ENCODE results near the gene CDC42EP4.

The CDC42EP4 gene

GRCh38 chr17:73234736-73235135, 77.1 kb downstream of the CDC42EP4 start:
- H3K4me3 ChIP-seq (ENCODE audit: low read length) = no peak overlapping the region
- no peak overlapping the region for H3K9ac ChIP-seq (ENCODE audit: low read length)
- no peak for DNase-seq
- no peaks in the 10 kb centered on the region for H3K9me2 ChIP-seq (replicated peaks; ENCODE audit: insufficient read depth, low read length)
- peaks cover 34% of the 10 kb centered on the region for H3K79me2 ChIP-seq (ENCODE audit: low read length)
- TF ChIP-seq EZH2 (optimal IDR thresholded peaks at IDR 0.05; ENCODE audit: low read depth, low read length) = no peak
- TF ChIP-seq EZH2phosphoT487 (IDR thresholded peaks at IDR 0.05; ENCODE audit: low read length) = no peak
- TF ChIP-seq CTCF (IDR thresholded peaks at IDR 0.05; ENCODE audit: low read length) = no peak
- no peaks in the 10 kb centered on the region for H4K20me1 ChIP-seq (ENCODE audit: insufficient read depth, low read length)
- H3K4me2 ChIP-seq (ENCODE audit: low read depth, low read length) = no peak overlapping the region
- no peaks in the 10 kb centered on the region for H3F3A ChIP-seq (ENCODE audit: insufficient read depth, low read length)
- no peaks in the 10 kb centered on the region for H3K27me3 ChIP-seq (replicated peaks; ENCODE audit: insufficient read depth, low read length)
- peaks cover 4% of the 10 kb centered on the region; the same call in 1 of the 2 replicates for H3K4me1 ChIP-seq (ENCODE audit: low read length)
- H3K9me3 ChIP-seq (replicated peaks; ENCODE audit: insufficient read depth, low read length) = no peaks in the 10 kb centered on the region
- H3K36me3 ChIP-seq (replicated peaks; ENCODE audit: insufficient read depth, low read length) = no peaks in the 10 kb centered on the region; the same call in 1 of the 2 replicates
- H3K27ac ChIP-seq (ENCODE audit: low read length) = no peak overlapping the region
- H2AFZ ChIP-seq (ENCODE audit: low read length) = no peak overlapping the region

Data from MM.1S (cell line).